H1 (cell line): ENCODE results near the gene CTNND2. TPM values are rescaled to one million over a fixed set of nuclear protein-coding genes. Genes with fewer than 3 reads are reported as not detected.

Experiments used
- CTCF ChIA-PET: fragments of 300-600 bp; sonication (Branson Sonifier 250); formaldehyde crosslinking; loops from one replicate; lab custom pipeline; 2021; ENCODE audit not compliant: partially characterized antibody; lab: Charles Lee
- POLR2A ChIA-PET: fragments of 300-600 bp; sonication (Branson Sonifier 250); formaldehyde crosslinking; loops from one replicate; lab custom pipeline; 2021; ENCODE audit warnings: inconsistent platforms; ENCODE audit not compliant: partially characterized antibody; lab: Charles Lee
- DNase-seq, 2 experiments: peaks; one replicate each; pipeline versions ENCODE4 v3.0.0 to v3.0.0-alpha.2; 2010 to 2022; ENCODE audit warnings: low spot score in 2 of 2, low read depth in 1 of 2, mixed read lengths in 1 of 2
- FAIRE-seq: peaks from 2 replicates; lab custom pipeline; 2011; peaks lifted over from hg19 to GRCh38; lab: Jason Lieb, UNC
- H2AFZ ChIP-seq: 2 replicates; pipeline ENCODE4 v1.8.1; 2012; ENCODE audit warnings: low read length, inconsistent platforms
- H2AK5ac ChIP-seq: 2 replicates; pipeline ENCODE4 v1.6.1; 2013; ENCODE audit warnings: low read depth, low read length
- H2BK120ac ChIP-seq: replicated peaks from 2 replicates; pipeline ENCODE3; 2013; ENCODE audit warnings: low read depth, low read length, inconsistent platforms
- H2BK12ac ChIP-seq: 2 replicates; pipeline ENCODE4 v1.6.1; 2013; ENCODE audit warnings: low read depth, low read length
- H2BK15ac ChIP-seq: 2 replicates; pipeline ENCODE4 v1.6.1; 2013; ENCODE audit warnings: low read length
- H2BK20ac ChIP-seq: 2 replicates; pipeline ENCODE4 v1.6.1; 2013; ENCODE audit warnings: low read length
- H2BK5ac ChIP-seq: 2 replicates; pipeline ENCODE4 v1.6.1; 2013; ENCODE audit warnings: low read depth, low read length
- H3K14ac ChIP-seq: 2 replicates; pipeline ENCODE4 v1.6.1; 2013; ENCODE audit warnings: inconsistent platforms; ENCODE audit not compliant: insufficient read length
- H3K18ac ChIP-seq: 2 replicates; pipeline ENCODE4 v1.6.1; 2013; ENCODE audit warnings: low read length; ENCODE audit errors: extremely low read depth
- H3K23ac ChIP-seq: 2 replicates; pipeline ENCODE4 v1.6.1; 2013; ENCODE audit warnings: inconsistent platforms; ENCODE audit not compliant: insufficient read length
- H3K23me2 ChIP-seq: 2 replicates; pipeline ENCODE4 v1.6.1; 2013; ENCODE audit warnings: low read depth, low read length
- H3K27ac ChIP-seq: 2 replicates; pipeline ENCODE4 v1.6.1; 2011; ENCODE audit warnings: low read depth, low read length, inconsistent platforms
- H3K27me3 ChIP-seq, 4 experiments: replicated peaks in 1 of 4; 1 replicate in 1 of 4; 2 replicates in 3 of 4; pipeline versions ENCODE4 v1.6.1 to v1.8.1; 2011 to 2013; ENCODE audit warnings: low read length in 3 of 4, mild to moderate bottlenecking in 3 of 4, inconsistent platforms in 2 of 4, mixed read lengths in 2 of 4, moderate library complexity in 1 of 4; ENCODE audit not compliant: control insufficient read depth in 3 of 4, insufficient read depth in 3 of 4; ENCODE audit errors: extremely low read depth in 1 of 4
- H3K36me3 ChIP-seq, 4 experiments: 2 replicates each; pipeline versions ENCODE4 v1.6.1 to v1.8.1; 2011 to 2013; ENCODE audit warnings: mild to moderate bottlenecking in 4 of 4, low read length in 3 of 4, moderate library complexity in 2 of 4, control low read depth in 1 of 4, inconsistent platforms in 1 of 4; ENCODE audit not compliant: insufficient read depth in 4 of 4, control insufficient read depth in 2 of 4
- H3K4ac ChIP-seq: replicated peaks from 2 replicates; pipeline ENCODE3; 2013; ENCODE audit warnings: low read length, low read depth, mixed read lengths, inconsistent platforms; ENCODE audit not compliant: insufficient read length
- H3K4me1 ChIP-seq, 4 experiments: replicated peaks in 1 of 4; 1 replicate in 1 of 4; 2 replicates in 3 of 4; pipeline versions ENCODE4 v1.6.1 to v1.8.1; 2011 to 2013; ENCODE audit warnings: low read length in 3 of 4, inconsistent platforms in 2 of 4, mixed read lengths in 1 of 4; ENCODE audit not compliant: insufficient read depth in 4 of 4, control insufficient read depth in 3 of 4
- H3K4me2 ChIP-seq, 2 experiments: 2 replicates each; pipeline versions ENCODE4 v1.6.1 to v1.8.1; 2011 to 2013; ENCODE audit warnings: low read depth in 2 of 2, low read length in 2 of 2, control low read depth in 1 of 2, inconsistent platforms in 1 of 2, mild to moderate bottlenecking in 1 of 2; ENCODE audit not compliant: insufficient read depth in 1 of 2
- H3K4me3 ChIP-seq, 4 experiments: fragments of 200-600, 300-600 bp in 1 of 4; sonication (generic), shearing (Covaris generic), sonication (Bioruptor Twin) in 1 of 4; 2 replicates each; pipeline versions ENCODE4 v1.5.1 to v1.8.1; 2011 to 2016; ENCODE audit warnings: low read length in 4 of 4, low read depth in 3 of 4, control low read depth in 2 of 4, inconsistent platforms in 2 of 4, mild to moderate bottlenecking in 2 of 4, mixed read lengths in 1 of 4, moderate library complexity in 1 of 4; ENCODE audit not compliant: insufficient read depth in 2 of 4; ENCODE audit errors: extremely low read depth in 1 of 4
- H3K56ac ChIP-seq: replicated peaks from 2 replicates; pipeline ENCODE3; 2013; ENCODE audit warnings: low read depth, mild to moderate bottlenecking, mixed read lengths, low read length, inconsistent platforms; ENCODE audit not compliant: insufficient read length
- H3K79me1 ChIP-seq: 2 replicates; pipeline ENCODE4 v1.6.1; 2013; ENCODE audit warnings: low read depth, low read length, control low read depth
- H3K79me2 ChIP-seq, 2 experiments: 2 replicates each; pipeline versions ENCODE4 v1.6.1 to v1.8.1; 2012 to 2013; ENCODE audit warnings: low read length in 2 of 2, mild to moderate bottlenecking in 2 of 2, inconsistent platforms in 1 of 2; ENCODE audit not compliant: insufficient read depth in 2 of 2, control insufficient read depth in 1 of 2
- H3K9ac ChIP-seq, 4 experiments: replicated peaks in 1 of 4; 1 replicate in 1 of 4; 2 replicates in 3 of 4; pipeline versions ENCODE4 v1.6.1 to v1.8.1; 2011 to 2013; ENCODE audit warnings: low read depth in 3 of 4, low read length in 3 of 4, control low read depth in 2 of 4, mild to moderate bottlenecking in 2 of 4, moderate library complexity in 2 of 4, inconsistent platforms in 1 of 4; ENCODE audit errors: extremely low read depth in 1 of 4
- H3K9me3 ChIP-seq, 2 experiments: 2 replicates each; pipeline versions ENCODE4 v1.6.1 to v1.8.1; 2012 to 2013; ENCODE audit warnings: mild to moderate bottlenecking in 2 of 2, moderate library complexity in 2 of 2, control low read depth in 1 of 2, inconsistent platforms in 1 of 2, low read depth in 1 of 2, low read length in 1 of 2, mixed read lengths in 1 of 2; ENCODE audit not compliant: insufficient read depth in 2 of 2
- H4K20me1 ChIP-seq, 2 experiments: replicated peaks in 1 of 2; 2 replicates each; pipeline versions ENCODE3 to v1.8.1; 2011 to 2013; ENCODE audit warnings: inconsistent platforms in 2 of 2, low read length in 2 of 2, mild to moderate bottlenecking in 1 of 2; ENCODE audit not compliant: insufficient read depth in 2 of 2, control insufficient read depth in 1 of 2
- H4K5ac ChIP-seq: 2 replicates; pipeline ENCODE4 v1.6.1; 2013; ENCODE audit warnings: low read length, low read depth, mixed read lengths, inconsistent platforms; ENCODE audit not compliant: insufficient read length
- H4K8ac ChIP-seq: 2 replicates; pipeline ENCODE4 v1.8.0; 2013; ENCODE audit warnings: mild to moderate bottlenecking, moderate library complexity, low read length, inconsistent platforms; ENCODE audit not compliant: insufficient read depth; ENCODE audit errors: extremely low read depth
- H4K91ac ChIP-seq: replicated peaks from 2 replicates; pipeline ENCODE3; 2013; ENCODE audit warnings: low read length, mixed read lengths, inconsistent platforms; ENCODE audit not compliant: insufficient read length
- CBX8 ChIP-seq: fragments of 300-800, 300-1000 bp; sonication (generic); IDR thresholded peaks from 2 replicates; pipeline ENCODE4 v1.7.1; 2016; ENCODE audit warnings: low read depth, low read length, borderline replicate concordance
- CHD2 ChIP-seq: IDR thresholded peaks from 2 replicates; pipeline ENCODE4 v1.6.1; 2012; ENCODE audit warnings: low read length, improper control_type of control experiment
- CREB1 ChIP-seq: IDR thresholded peaks from 2 replicates; pipeline ENCODE4 v1.6.1; 2012; ENCODE audit warnings: inconsistent platforms
- HDAC2 ChIP-seq, 2 experiments: fragments of 300-600 bp in 1 of 2; sonication (generic) in 1 of 2; IDR thresholded peaks; 2 replicates each; pipeline ENCODE4 v1.6.1; 2011 to 2012; ENCODE audit warnings: low read depth in 2 of 2, low read length in 2 of 2, mild to moderate bottlenecking in 2 of 2, moderate library complexity in 2 of 2, borderline replicate concordance in 1 of 2, inconsistent platforms in 1 of 2
- NANOG ChIP-seq: IDR thresholded peaks from 2 replicates; pipeline ENCODE4 v1.6.1; 2011; ENCODE audit warnings: low read length, low read depth, mild to moderate bottlenecking, inconsistent platforms; ENCODE audit not compliant: insufficient read depth, poor library complexity, severe bottlenecking
- RBBP5 ChIP-seq: IDR thresholded peaks from 2 replicates; pipeline ENCODE4 v1.7.1; 2012; ENCODE audit warnings: low read depth, mild to moderate bottlenecking, inconsistent platforms, low read length, moderate library complexity, borderline replicate concordance
- RXRA ChIP-seq: IDR thresholded peaks from 2 replicates; pipeline ENCODE4 v1.6.1; 2011; ENCODE audit warnings: low read depth, mild to moderate bottlenecking, low read length, moderate library complexity; ENCODE audit not compliant: insufficient read depth
- SP1 ChIP-seq: IDR thresholded peaks from 2 replicates; pipeline ENCODE4 v1.6.1; 2011; ENCODE audit warnings: low read depth, low read length
- TAF1 ChIP-seq: IDR thresholded peaks from 2 replicates; pipeline ENCODE4 v1.6.1; 2011; ENCODE audit warnings: mild to moderate bottlenecking, low read depth, low read length
- TAF7 ChIP-seq: optimal IDR thresholded peaks from 2 replicates; pipeline ENCODE3; 2011; ENCODE audit warnings: low read depth, mild to moderate bottlenecking, inconsistent platforms, low read length, moderate library complexity, borderline replicate concordance
- YY1 ChIP-seq: IDR thresholded peaks from 2 replicates; pipeline ENCODE4 v1.6.1; 2011; ENCODE audit warnings: low read depth, mild to moderate bottlenecking, low read length
- WGBS, 2 experiments: shearing (Covaris generic) in 1 of 2; methylation state at CpG; one replicate each; pipeline versions ENCODE4 v1.1.6 to v1.1.7; 2013 to 2015; ENCODE audit warnings: low lambda C conversion rate in 2 of 2, mixed read lengths in 2 of 2, inconsistent platforms in 1 of 2, low coverage in 1 of 2, missing lambda C conversion rate in 1 of 2; ENCODE audit not compliant: insufficient replicate concordance in 2 of 2, insufficient coverage in 1 of 2, insufficient read length in 1 of 2; ENCODE audit errors: extremely low coverage in 1 of 2, missing lambda C conversion rate in 1 of 2; 5-methylcytosine and 5-hydroxymethylcytosine counted together
- polyA plus RNA-seq, 7 experiments: library from polyadenylated mRNA; depleted of rRNA in 3 of 7; stranded (reverse) in 5 of 7; unstranded in 2 of 7; fragments of >200 nt in 5 of 7; fragments of 200-250 nt in 2 of 7; gene quantifications; 1 replicate in 5 of 7; 2 replicates in 1 of 7; 4 replicates in 1 of 7; pipeline versions ENCODE4 v1.2.1 to v1.2.3, GENCODE V29; 2011 to 2013; ENCODE audit warnings: missing spikeins in 2 of 7, mixed read lengths in 2 of 7
- total RNA-seq: library from RNA; stranded (reverse); fragmentation: NEBNext Ultra II Directional; extraction: Animal tissue kit (Norgen Biotek cat#: 25700); gene quantifications from 2 replicates; pipeline ENCODE4 v1.2.1, GENCODE V29; 2021
- TF ChIP-seq, protein P1 (sequence below): IDR thresholded peaks from 2 replicates; pipeline ENCODE4 v1.6.1; 2012; ENCODE audit warnings: inconsistent platforms
- TF ChIP-seq, protein P2 (sequence below): IDR thresholded peaks from 2 replicates; pipeline ENCODE4 v1.6.1; 2011; ENCODE audit warnings: low read length, improper control_type of control experiment

The CTNND2 gene
- total and polyA plus RNA-seq, 2 of the 8 experiments (the other 6 are each of a cell fraction or from before 2014, with no cell fraction given): 7.4 to 14.2 TPM

DNA sequence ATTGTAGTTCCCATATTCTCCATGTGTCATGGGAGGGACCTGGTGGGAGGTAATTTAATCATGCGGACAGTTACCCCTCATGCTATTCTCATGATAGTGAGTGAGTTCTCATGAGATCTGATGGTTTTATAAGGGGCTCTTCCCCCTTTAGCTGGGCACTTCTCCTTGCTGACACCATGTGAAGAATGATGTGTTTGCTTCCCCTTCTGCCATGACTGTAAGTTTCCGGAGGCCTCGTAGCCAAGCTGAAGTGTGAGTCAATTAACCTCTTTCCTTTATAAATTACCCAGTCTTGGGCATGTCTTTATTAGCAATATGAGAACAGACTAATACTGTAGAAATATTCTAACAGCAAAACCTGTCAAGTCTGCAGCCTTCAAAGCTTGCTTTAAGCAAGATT, 293.2 kb downstream of the CTNND2 start:
- Histone ChIP-seq H3K79me1 (no peaks in the 10 kb centered on the region), H3K23ac (no peak overlapping the region)
- TF ChIP-seq CREB1: no peak
- TF ChIP-seq HDAC2 (IDR thresholded peaks at IDR 0.05; ENCODE audit: borderline replicate concordance in 1 of 2, low read depth in 2 of 2, low read length in 2 of 2): no peak
- TF ChIP-seq CHD2: no peak
- no peak for TF ChIP-seq CBX8
- TF ChIP-seq TAF7: no peak
- TF ChIP-seq NANOG: no peak
- TF ChIP-seq, protein P1, sequence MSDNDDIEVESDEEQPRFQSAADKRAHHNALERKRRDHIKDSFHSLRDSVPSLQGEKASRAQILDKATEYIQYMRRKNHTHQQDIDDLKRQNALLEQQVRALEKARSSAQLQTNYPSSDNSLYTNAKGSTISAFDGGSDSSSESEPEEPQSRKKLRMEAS: no peak
- TF ChIP-seq, protein P2, sequence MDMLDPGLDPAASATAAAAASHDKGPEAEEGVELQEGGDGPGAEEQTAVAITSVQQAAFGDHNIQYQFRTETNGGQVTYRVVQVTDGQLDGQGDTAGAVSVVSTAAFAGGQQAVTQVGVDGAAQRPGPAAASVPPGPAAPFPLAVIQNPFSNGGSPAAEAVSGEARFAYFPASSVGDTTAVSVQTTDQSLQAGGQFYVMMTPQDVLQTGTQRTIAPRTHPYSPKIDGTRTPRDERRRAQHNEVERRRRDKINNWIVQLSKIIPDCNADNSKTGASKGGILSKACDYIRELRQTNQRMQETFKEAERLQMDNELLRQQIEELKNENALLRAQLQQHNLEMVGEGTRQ: no peak
- no peak for TF ChIP-seq TAF1
- no peak for TF ChIP-seq SP1
- TF ChIP-seq RBBP5: no peak
- TF ChIP-seq YY1: no peak
- no peak for TF ChIP-seq RXRA

More for the DNA sequence above, 293.2 kb downstream of the CTNND2 start:
- Histone ChIP-seq H4K8ac (no peak overlapping the region), H3K56ac (no peak overlapping the region), H2AFZ (no peak overlapping the region), H3K4ac (no peak overlapping the region), H2BK15ac (no peak overlapping the region), H3K4me1 (no peaks in the 10 kb centered on the region), H3K14ac (no peak overlapping the region), H3K4me2 (no peak overlapping the region), H2BK120ac (no peak overlapping the region), H3K36me3 (no peaks in the 10 kb centered on the region), H4K20me1 (no peaks in the 10 kb centered on the region), H2BK20ac (no peak overlapping the region), H3K9ac (no peak overlapping the region), H3K27ac (no peak overlapping the region), H3K9me3 (no peaks in the 10 kb centered on the region), H4K5ac (no peak overlapping the region), H3K4me3 (no peak overlapping the region), H3K23me2 (no peaks in the 10 kb centered on the region), H3K18ac (no peak overlapping the region), H3K79me2 (no peaks in the 10 kb centered on the region), H3K27me3 (no peaks in the 10 kb centered on the region), H2BK5ac (no peak overlapping the region), H4K91ac (no peak overlapping the region), H2BK12ac (no peak overlapping the region), H2AK5ac (no peak overlapping the region)
- 94% methylated on average over 3 of the region's 3 CpGs; no CpG with 5 or more reads in 1 of the 2 experiments for WGBS, 2 experiments
- ChIA-PET CTCF (interaction anchor here (1.1 kb wide), 1 partner anchor 8 kb away, joined by 3 read pairs; no protein-coding TSS in a partner anchor), POLR2A (no interaction called here)
- FAIRE-seq (no peak), DNase-seq (no peak)
